Testis (tissue), 3 donors: ENCODE measurements around the gene CHST9. TPM values are rescaled to one million over a fixed set of nuclear protein-coding genes. Genes with fewer than 3 reads are reported as not detected.

ENCODE experiments used
- DNase-seq: peaks from one replicate; pipeline ENCODE4 v3.0.0-alpha.2; 2019
- H3K27ac ChIP-seq, 2 donors: fragments of 200-600 bp; sonication (generic); one replicate each; pipeline ENCODE4 v1.5.1; 2019
- H3K27me3 ChIP-seq: fragments of 200-600 bp; sonication (generic); one replicate; pipeline ENCODE4 v1.5.1; 2019
- H3K36me3 ChIP-seq: fragments of 200-600 bp; sonication (generic); one replicate; pipeline ENCODE4 v1.5.1; 2017; ENCODE audit warnings: low read depth; ENCODE audit errors: missing control alignments
- H3K4me1 ChIP-seq: fragments of 200-600 bp; sonication (generic); one replicate; pipeline ENCODE4 v1.5.1; 2019
- H3K4me3 ChIP-seq, 2 donors: fragments of 200-600 bp; sonication (generic); one replicate each; pipeline ENCODE4 v1.5.1; 2017 to 2019
- H3K9me3 ChIP-seq: fragments of 200-600 bp; sonication (generic); one replicate; pipeline ENCODE4 v1.5.1; 2017
- POLR2A ChIP-seq: fragments of 450-650 bp; IDR thresholded peaks from one replicate; pipeline ENCODE4 v1.6.1; 2017; ENCODE audit warnings: antibody characterized with exemption, mild to moderate bottlenecking, moderate library complexity
- WGBS, 2 donors: methylation state at CpG; one replicate each; pipeline ENCODE4 v1.1.5; 2018; 5-methylcytosine and 5-hydroxymethylcytosine counted together
- intact Hi-C: fragments of 100-400 bp; cut with DNase I; formaldehyde crosslinking; loops from one replicate; pipeline ENCODE4 v1.15.1; 2023; ENCODE audit warnings: low total_unique reads
- polyA plus RNA-seq: library from polyadenylated mRNA; stranded (reverse); fragments of 350-450 nt; fragmentation: Illumina TruSeq; extraction: RNeasy Lipid Tissue Mini Kit (QIAGEN cat#74804); gene quantifications from one replicate; pipeline ENCODE4 v1.2.3, GENCODE V29; 2014; ENCODE audit warnings: low read depth, low replicate concordance; ENCODE audit not compliant: insufficient read depth
- total RNA-seq, 2 donors: library from RNA; depleted of rRNA; stranded (reverse); fragments of >200 nt; gene quantifications; one replicate each; pipeline ENCODE4 v1.2.3, GENCODE V29; 2016
- TF ChIP-seq, protein P1 (sequence below), 3 experiments: fragments of 450-650 bp in 2 of 3; fragments of 200-600 bp in 1 of 3; sonication (generic) in 1 of 3; IDR thresholded peaks; one replicate each; pipeline ENCODE4 v1.5.1; 2016 to 2019; ENCODE audit warnings: antibody characterized with exemption in 3 of 3, mild to moderate bottlenecking in 2 of 3, moderate library complexity in 1 of 3

The CHST9 gene
- total and polyA plus RNA-seq, 3 donors from 2014 or later, result 9.6 to 25.5 (median 20.9) TPM

DNA sequence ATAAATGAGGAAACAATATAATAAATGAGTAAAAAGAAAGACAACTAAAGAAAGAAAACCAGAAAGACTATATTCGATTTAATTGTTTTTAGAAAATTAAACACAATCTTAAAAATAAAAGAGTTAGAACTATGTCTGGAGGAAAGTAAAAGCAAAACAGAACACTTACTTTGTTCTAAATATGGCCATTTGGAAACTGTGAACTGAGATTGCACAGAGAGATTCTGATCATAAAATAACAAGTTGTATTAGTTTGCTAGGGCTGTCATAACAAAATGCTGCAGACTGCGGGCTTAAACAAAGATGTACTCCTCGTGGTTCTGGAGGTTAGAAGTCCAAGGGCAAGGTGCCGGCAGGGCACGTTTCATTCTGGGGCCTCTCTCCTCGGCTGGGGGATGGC lies 191.5 kb downstream of the CHST9 start:
- 58 to 68% methylated on average over 6 of the region's 6 CpGs for WGBS, 2 donors
- H3K9me3 ChIP-seq, result no peaks in the 10 kb centered on the region
- no peaks in the 10 kb centered on the region for H3K36me3 ChIP-seq
- H3K4me1 ChIP-seq, result no peaks in the 10 kb centered on the region
- H3K4me3 ChIP-seq, result no peak overlapping the region
- no peak for DNase-seq
- intact Hi-C loops, result no loop called here
- H3K27ac ChIP-seq, result no peak overlapping the region
- H3K27me3 ChIP-seq, result no peaks in the 10 kb centered on the region
- no peak for TF ChIP-seq POLR2A
- TF ChIP-seq, protein P1, sequence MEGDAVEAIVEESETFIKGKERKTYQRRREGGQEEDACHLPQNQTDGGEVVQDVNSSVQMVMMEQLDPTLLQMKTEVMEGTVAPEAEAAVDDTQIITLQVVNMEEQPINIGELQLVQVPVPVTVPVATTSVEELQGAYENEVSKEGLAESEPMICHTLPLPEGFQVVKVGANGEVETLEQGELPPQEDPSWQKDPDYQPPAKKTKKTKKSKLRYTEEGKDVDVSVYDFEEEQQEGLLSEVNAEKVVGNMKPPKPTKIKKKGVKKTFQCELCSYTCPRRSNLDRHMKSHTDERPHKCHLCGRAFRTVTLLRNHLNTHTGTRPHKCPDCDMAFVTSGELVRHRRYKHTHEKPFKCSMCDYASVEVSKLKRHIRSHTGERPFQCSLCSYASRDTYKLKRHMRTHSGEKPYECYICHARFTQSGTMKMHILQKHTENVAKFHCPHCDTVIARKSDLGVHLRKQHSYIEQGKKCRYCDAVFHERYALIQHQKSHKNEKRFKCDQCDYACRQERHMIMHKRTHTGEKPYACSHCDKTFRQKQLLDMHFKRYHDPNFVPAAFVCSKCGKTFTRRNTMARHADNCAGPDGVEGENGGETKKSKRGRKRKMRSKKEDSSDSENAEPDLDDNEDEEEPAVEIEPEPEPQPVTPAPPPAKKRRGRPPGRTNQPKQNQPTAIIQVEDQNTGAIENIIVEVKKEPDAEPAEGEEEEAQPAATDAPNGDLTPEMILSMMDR (IDR thresholded peaks at IDR 0.05), result no peak

GRCh38 chr18:26992926-26993325 lies 192.2 kb downstream of the CHST9 start:
- Histone ChIP-seq H3K4me3 (no peak overlapping the region), H3K27ac (no peak overlapping the region), H3K27me3 (no peaks in the 10 kb centered on the region), H3K9me3 (no peaks in the 10 kb centered on the region), H3K36me3 (no peaks in the 10 kb centered on the region), H3K4me1 (no peaks in the 10 kb centered on the region)
- TF ChIP-seq, protein P1 (IDR thresholded peaks at IDR 0.05), result no peak
- no peak for TF ChIP-seq POLR2A
- intact Hi-C loops, result no loop called here
- no peak for DNase-seq
- 73 to 85% methylated on average over 2 of the region's 2 CpGs for WGBS, 2 donors

GRCh38 chr18:26989842-26990241 lies 195.3 kb downstream of the CHST9 start:
- intact Hi-C loops, result no loop called here
- no peaks in the 10 kb centered on the region for H3K36me3 ChIP-seq

GRCh38 chr18:26981360-26982082 lies 203.6 kb downstream of the CHST9 start:
- Histone ChIP-seq H3K4me3 (no peak overlapping the region), H3K27me3 (no peaks in the 10 kb centered on the region), H3K27ac (no peak overlapping the region), H3K36me3 (no peaks in the 10 kb centered on the region), H3K9me3 (no peaks in the 10 kb centered on the region), H3K4me1 (peaks cover 2% of the 10 kb centered on the region)
- 66 to 71% methylated on average over 6 of the region's 6 CpGs for WGBS, 2 donors
- intact Hi-C loops, result no loop called here
- DNase-seq, result no peak
- TF ChIP-seq, protein P1 (IDR thresholded peaks at IDR 0.05), result no peak
- no peak for TF ChIP-seq POLR2A

More at GRCh38 chr18:26989842-26990241, 195.3 kb downstream of the CHST9 start:
- no peak for DNase-seq
- H3K4me1 ChIP-seq, result no peaks in the 10 kb centered on the region
- H3K9me3 ChIP-seq, result no peaks in the 10 kb centered on the region
- no peak overlapping the region for H3K4me3 ChIP-seq
- no peak overlapping the region for H3K27ac ChIP-seq
- no peaks in the 10 kb centered on the region for H3K27me3 ChIP-seq
- TF ChIP-seq, protein P1 (IDR thresholded peaks at IDR 0.05), result no peak
- no peak for TF ChIP-seq POLR2A

DNA sequence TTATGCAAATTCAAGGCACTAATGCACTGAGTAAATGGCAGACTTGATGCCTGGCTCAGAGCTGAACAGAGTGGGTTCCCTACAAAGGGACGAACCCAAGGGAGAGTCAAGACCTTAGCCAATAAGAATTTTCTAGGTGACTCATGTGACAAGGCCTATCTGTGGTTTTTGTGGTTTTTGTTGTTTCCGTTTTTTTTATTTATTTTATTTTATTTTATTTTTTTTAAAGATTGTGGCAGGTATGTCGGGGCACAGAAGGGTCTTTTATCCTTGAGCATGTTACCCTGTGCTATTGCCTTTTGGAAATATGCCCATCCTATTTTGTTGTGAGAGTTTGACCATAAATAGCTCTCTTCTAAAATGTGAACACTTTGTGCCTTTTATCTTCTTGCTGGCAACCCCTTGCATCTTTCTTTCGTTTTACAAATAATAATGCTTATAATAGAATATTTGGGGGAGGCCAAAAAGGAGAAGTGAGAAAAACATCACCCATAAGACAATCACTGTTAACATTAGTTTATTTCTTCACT lies 206.2 kb downstream of the CHST9 start:
- DNase-seq, result no peak
- intact Hi-C loops, result no loop called here
- Histone ChIP-seq H3K9me3 (no peaks in the 10 kb centered on the region), H3K4me1 (peaks cover 6% of the 10 kb centered on the region), H3K4me3 (no peak overlapping the region), H3K27ac (peak overlapping the region; percentile 26 to 55), H3K27me3 (no peaks in the 10 kb centered on the region), H3K36me3 (no peaks in the 10 kb centered on the region)
- 44 to 58% methylated on average over 4 of the region's 4 CpGs for WGBS, 2 donors
- TF ChIP-seq, protein P1 (IDR thresholded peaks at IDR 0.05), result no peak
- no peak for TF ChIP-seq POLR2A
